Caco-2 (cell line): Measurements from ENCODE around the gene SPOCK1. TPM values are rescaled to one million over a fixed set of nuclear protein-coding genes. Genes with fewer than 3 reads are reported as not detected.
"Not testable (repeated sequence)": the region's sequence is repeated elsewhere in the genome, so short reads cannot be mapped to it uniquely, and the experiment has no call there.

ENCODE experiments used
- BruUV-seq: library from RNA; stranded (reverse); fragments of 400-500 nt; replicated peaks from 2 replicates; lab custom pipeline; 2021; lab: Mats Ljungman, UMichigan
- CTCF ChIA-PET: fragments of 300-600 bp; sonication (Branson Sonifier 250); formaldehyde crosslinking; loops from one replicate; lab custom pipeline; 2022; ENCODE audit warnings: antibody characterized with exemption; lab: Charles Lee
- POLR2A ChIA-PET: fragments of 300-600 bp; sonication (Branson Sonifier 250); formaldehyde crosslinking; loops from one replicate; lab custom pipeline; 2022; ENCODE audit warnings: antibody characterized with exemption; lab: Charles Lee
- DNase-seq, 2 experiments: peaks; one replicate each; pipeline versions ENCODE4 v3.0.0 to v3.0.0-alpha.2; 2020 to 2022
- H3K27me3 ChIP-seq: replicated peaks from 2 replicates; pipeline ENCODE4 v1.6.0; 2011; ENCODE audit warnings: low read length; ENCODE audit not compliant: control insufficient read depth, insufficient read depth
- H3K36me3 ChIP-seq: 2 replicates; pipeline ENCODE4 v1.5.1; 2011; ENCODE audit warnings: low read length; ENCODE audit not compliant: control insufficient read depth, insufficient read depth
- H3K4me1 ChIP-seq: fragments of 250-450 bp; sonication (Bioruptor Pico); 2 replicates; pipeline ENCODE4 v1.5.1; 2020; ENCODE audit warnings: mild to moderate bottlenecking
- H3K4me3 ChIP-seq: 2 replicates; pipeline ENCODE4 v1.5.1; 2011; ENCODE audit warnings: low read depth, mild to moderate bottlenecking, control low read depth, low read length
- H3K9me3 ChIP-seq: fragments of 250-450 bp; sonication (Bioruptor Pico); 2 replicates; pipeline ENCODE4 v1.5.1; 2020; ENCODE audit warnings: mild to moderate bottlenecking, moderate library complexity
- H3K27ac Mint-ChIP-seq: one replicate; pipeline ENCODE4 v1.8.0; 2022; ENCODE audit warnings: mixed read lengths; ENCODE audit not compliant: unreplicated experiment
- H3K27me3 Mint-ChIP-seq: one replicate; pipeline ENCODE4 v1.8.0; 2022; ENCODE audit warnings: mixed read lengths; ENCODE audit not compliant: insufficient read depth, unreplicated experiment
- H3K36me3 Mint-ChIP-seq: one replicate; pipeline ENCODE4 v1.8.0; 2022; ENCODE audit warnings: mild to moderate bottlenecking, mixed read lengths; ENCODE audit not compliant: insufficient read depth, unreplicated experiment
- H3K4me1 Mint-ChIP-seq: one replicate; pipeline ENCODE4 v1.8.0; 2022; ENCODE audit warnings: low read depth, mixed read lengths; ENCODE audit not compliant: unreplicated experiment
- H3K4me3 Mint-ChIP-seq: one replicate; pipeline ENCODE4 v1.8.0; 2022; ENCODE audit warnings: mild to moderate bottlenecking, moderate library complexity, mixed read lengths; ENCODE audit not compliant: unreplicated experiment
- H3K9me3 Mint-ChIP-seq: one replicate; pipeline ENCODE4 v1.8.0; 2022; ENCODE audit warnings: mixed read lengths; ENCODE audit not compliant: unreplicated experiment
- CTCF ChIP-seq, 2 experiments: fragments of 200-600 bp in 1 of 2; IDR thresholded peaks; 1 replicate in 1 of 2; 2 replicates in 1 of 2; pipeline versions ENCODE4 v1.5.1 to v1.8.0; 2011 to 2022; ENCODE audit warnings: antibody characterized with exemption in 1 of 2, control low read depth in 1 of 2, inconsistent platforms in 1 of 2, low read depth in 1 of 2, low read length in 1 of 2, mild to moderate bottlenecking in 1 of 2, moderate library complexity in 1 of 2; ENCODE audit not compliant: insufficient read depth in 1 of 2, severe bottlenecking in 1 of 2, unreplicated experiment in 1 of 2
- intact Hi-C: fragments of 100-400 bp; cut with micrococcal nuclease; formaldehyde crosslinking; loops from one replicate; pipeline ENCODE4 v1.10.0; 2022; ENCODE audit not compliant: unreplicated experiment
- total RNA-seq: library from RNA; stranded (reverse); gene quantifications from 2 replicates; pipeline ENCODE4 v1.2.3, GENCODE V29; 2022

SPOCK1 gene
- total RNA-seq, 1 experiment from 2014 or later: not detected

- POLR2A ChIA-PET: no interaction called here
- BruUV-seq: no TSS peak
- H3K4me1 ChIP-seq: no peaks in the 10 kb centered on the region
- H3K27me3 ChIP-seq: no peaks in the 10 kb centered on the region
- DNase-seq: no peak
- Mint-ChIP-seq H3K4me1 (no peaks in the 10 kb centered on the region), H3K4me3 (no peak overlapping the region), H3K36me3 (no peaks in the 10 kb centered on the region), H3K27me3 (peaks cover 13% of the 10 kb centered on the region), H3K9me3 (no peaks in the 10 kb centered on the region), H3K27ac (no peak overlapping the region)
- no peaks in the 10 kb centered on the region for H3K9me3 ChIP-seq
- no peaks in the 10 kb centered on the region for H3K36me3 ChIP-seq
- CTCF ChIA-PET: no interaction called here
- intact Hi-C loops: no loop called here
- no peak for TF ChIP-seq CTCF (IDR thresholded peaks at IDR 0.05; ENCODE audit: insufficient read depth in 1 of 2, low read depth in 1 of 2, low read length in 1 of 2, severe bottlenecking in 1 of 2, unreplicated experiment in 1 of 2)
- H3K4me3 ChIP-seq: no peak overlapping the region
Measured at GRCh38 chr5:137262818-137263217, 236.3 kb downstream of the SPOCK1 start.

GRCh38 chr5:137260820-137261695 is 238.1 kb downstream of the SPOCK1 start:
- Histone ChIP-seq H3K36me3 (no peaks in the 10 kb centered on the region), H3K27me3 (no peaks in the 10 kb centered on the region), H3K4me3 (no peak overlapping the region), H3K4me1 (no peaks in the 10 kb centered on the region), H3K9me3 (no peaks in the 10 kb centered on the region)
- TF ChIP-seq CTCF (IDR thresholded peaks at IDR 0.05; ENCODE audit: insufficient read depth in 1 of 2, low read depth in 1 of 2, low read length in 1 of 2, severe bottlenecking in 1 of 2, unreplicated experiment in 1 of 2): no peak
- H3K27ac Mint-ChIP-seq: no peak overlapping the region
- H3K36me3 Mint-ChIP-seq: no peaks in the 10 kb centered on the region
- intact Hi-C loops: no loop called here
- no peak overlapping the region for H3K4me3 Mint-ChIP-seq
- POLR2A ChIA-PET: no interaction called here
- H3K4me1 Mint-ChIP-seq: no peaks in the 10 kb centered on the region
- CTCF ChIA-PET: no interaction called here
- H3K27me3 Mint-ChIP-seq: peaks cover 17% of the 10 kb centered on the region
- no TSS peak for BruUV-seq
- DNase-seq: no peak
- no peaks in the 10 kb centered on the region for H3K9me3 Mint-ChIP-seq

- H3K9me3 ChIP-seq, DNase-seq, H3K27me3 ChIP-seq, intact Hi-C loops, CTCF ChIA-PET, BruUV-seq, H3K36me3 Mint-ChIP-seq, H3K4me1 Mint-ChIP-seq, H3K4me1 ChIP-seq, H3K9me3 Mint-ChIP-seq, H3K36me3 ChIP-seq, H3K4me3 Mint-ChIP-seq, POLR2A ChIA-PET, H3K4me3 ChIP-seq, H3K27ac Mint-ChIP-seq: not testable (repeated sequence)
- peaks cover 11% of the 10 kb centered on the region for H3K27me3 Mint-ChIP-seq
Measured at GRCh38 chr5:137259115-137259514, 240.0 kb downstream of the SPOCK1 start.
